IMR-90 (cell line): ENCODE data around the gene EREG. TPM values are rescaled to one million over a fixed set of nuclear protein-coding genes. Genes with fewer than 3 reads are reported as not detected.

Source experiments
- ATAC-seq: fragments of 200-7000 bp; cut with Tn5 transposase; 2 replicates; pipeline ENCODE4 v1.9.1; 2020; ENCODE audit warnings: low read depth, mild to moderate bottlenecking, moderate library complexity
- BruUV-seq: library from RNA; stranded (reverse); fragments of 400-500 nt; replicated peaks from 2 replicates; lab custom pipeline; 2021; lab: Mats Ljungman, UMichigan
- CTCF ChIA-PET: fragments of 300-600 bp; formaldehyde crosslinking; extraction: SDS; loops from one replicate; lab custom pipeline; 2021; ENCODE audit warnings: antibody characterized with exemption; lab: Yijun Ruan, JAX
- POLR2A ChIA-PET: fragments of 300-600 bp; sonication (Branson Sonifier 250); formaldehyde crosslinking; loops from one replicate; lab custom pipeline; 2022; ENCODE audit warnings: antibody characterized with exemption; ENCODE audit not compliant: unreplicated experiment; lab: Charles Lee
- DNase-seq: peaks from one replicate; pipeline ENCODE4 v3.0.0; 2013
- H2AFZ ChIP-seq: replicated peaks from 2 replicates; pipeline ENCODE3; 2013; ENCODE audit warnings: low read length, mild to moderate bottlenecking; ENCODE audit not compliant: poor library complexity
- H2AK5ac ChIP-seq: 2 replicates; pipeline ENCODE4 v1.6.1; 2013; ENCODE audit warnings: low read depth, low read length, inconsistent platforms
- H2AK9ac ChIP-seq: replicated peaks from 2 replicates; pipeline ENCODE3; 2013; ENCODE audit warnings: mild to moderate bottlenecking, low read depth, low read length, moderate library complexity; ENCODE audit not compliant: poor library complexity
- H2BK120ac ChIP-seq: 2 replicates; pipeline ENCODE4 v1.6.1; 2013; ENCODE audit warnings: low read depth, low read length, inconsistent platforms
- H2BK15ac ChIP-seq: 3 replicates; pipeline ENCODE4 v1.6.1; 2013; ENCODE audit warnings: low read depth, low read length, inconsistent platforms
- H2BK20ac ChIP-seq: 2 replicates; pipeline ENCODE4 v1.6.1; 2013; ENCODE audit warnings: low read depth, mild to moderate bottlenecking, inconsistent platforms, low read length, moderate library complexity
- H2BK5ac ChIP-seq: 2 replicates; pipeline ENCODE4 v1.6.1; 2013; ENCODE audit warnings: mild to moderate bottlenecking, low read depth, low read length, inconsistent platforms; ENCODE audit not compliant: poor library complexity, severe bottlenecking
- H3K14ac ChIP-seq: replicated peaks from 2 replicates; pipeline ENCODE4 v1.6.1; 2013; ENCODE audit warnings: low read depth, low read length, inconsistent platforms
- H3K18ac ChIP-seq: 2 replicates; pipeline ENCODE4 v1.6.1; 2013; ENCODE audit warnings: low read depth, low read length, control low read depth
- H3K23ac ChIP-seq: 2 replicates; pipeline ENCODE4 v1.6.1; 2013; ENCODE audit warnings: low read depth, low read length, inconsistent platforms
- H3K27ac ChIP-seq: 2 replicates; pipeline ENCODE4 v1.5.1; 2013; ENCODE audit warnings: mild to moderate bottlenecking, control low read depth, low read length; ENCODE audit not compliant: insufficient read depth
- H3K27me3 ChIP-seq: 2 replicates; pipeline ENCODE4 v1.6.1; 2013; ENCODE audit warnings: low read length; ENCODE audit not compliant: control insufficient read depth, insufficient read depth
- H3K36me3 ChIP-seq: 2 replicates; pipeline ENCODE4 v1.6.1; 2013; ENCODE audit warnings: low read length, mixed read lengths; ENCODE audit not compliant: control insufficient read depth, insufficient read depth
- H3K4ac ChIP-seq: 2 replicates; pipeline ENCODE4 v1.6.1; 2013; ENCODE audit warnings: low read depth, low read length, inconsistent platforms
- H3K4me1 ChIP-seq: 2 replicates; pipeline ENCODE4 v1.6.1; 2013; ENCODE audit warnings: low read length, mixed read lengths; ENCODE audit not compliant: control insufficient read depth, insufficient read depth
- H3K4me2 ChIP-seq: 2 replicates; pipeline ENCODE4 v1.6.1; 2013; ENCODE audit warnings: low read depth, mild to moderate bottlenecking, control low read depth, low read length, moderate library complexity
- H3K4me3 ChIP-seq: 2 replicates; pipeline ENCODE4 v1.5.1; 2013; ENCODE audit warnings: low read depth, mild to moderate bottlenecking, control low read depth, low read length, moderate library complexity; ENCODE audit not compliant: insufficient read depth
- H3K56ac ChIP-seq: 2 replicates; pipeline ENCODE4 v1.6.1; 2013; ENCODE audit warnings: low read length, inconsistent platforms; ENCODE audit not compliant: insufficient read depth; ENCODE audit errors: extremely low read depth
- H3K79me1 ChIP-seq, 2 experiments: 2 replicates each; pipeline ENCODE4 v1.6.1; 2013; ENCODE audit warnings: low read length in 2 of 2, inconsistent platforms in 1 of 2, low read depth in 1 of 2
- H3K9ac ChIP-seq: 2 replicates; pipeline ENCODE4 v1.6.1; 2013; ENCODE audit warnings: low read depth, low read length, control low read depth
- H3K9me1 ChIP-seq: 2 replicates; pipeline ENCODE4 v1.6.1; 2013; ENCODE audit warnings: low read length, inconsistent platforms; ENCODE audit not compliant: insufficient read depth
- H3K9me3 ChIP-seq: 2 replicates; pipeline ENCODE4 v1.6.1; 2013; ENCODE audit warnings: low read length; ENCODE audit not compliant: control insufficient read depth, insufficient read depth
- H4K20me1 ChIP-seq: 2 replicates; pipeline ENCODE4 v1.6.1; 2013; ENCODE audit warnings: low read length, inconsistent platforms; ENCODE audit not compliant: insufficient read depth
- H4K5ac ChIP-seq: 2 replicates; pipeline ENCODE4 v1.6.1; 2013; ENCODE audit warnings: mild to moderate bottlenecking, low read depth, low read length, control low read depth
- H4K8ac ChIP-seq, 2 experiments: 2 replicates each; pipeline ENCODE4 v1.6.1; 2013; ENCODE audit warnings: low read depth in 2 of 2, low read length in 2 of 2, control low read depth in 1 of 2, inconsistent platforms in 1 of 2
- H4K91ac ChIP-seq: 2 replicates; pipeline ENCODE4 v1.6.1; 2013; ENCODE audit warnings: low read depth, low read length, inconsistent platforms; ENCODE audit not compliant: insufficient read depth
- BHLHE40 ChIP-seq: fragments of 150-350 bp; IDR thresholded peaks from 2 replicates; pipeline ENCODE4 v1.6.1; 2016; ENCODE audit warnings: mild to moderate bottlenecking, low read depth, low read length
- CEBPB ChIP-seq: IDR thresholded peaks from 2 replicates; pipeline ENCODE4 v1.6.1; 2012; ENCODE audit warnings: low read depth, low read length, improper control_type of control experiment
- CHD1 ChIP-seq: IDR thresholded peaks from 2 replicates; pipeline ENCODE4 v1.6.1; 2012; ENCODE audit warnings: low read depth, low read length, improper control_type of control experiment
- CTCF ChIP-seq: conservative IDR thresholded peaks from 2 replicates; pipeline ENCODE4 v1.5.1; 2012; ENCODE audit warnings: mild to moderate bottlenecking, low read depth, low read length, improper control_type of control experiment
- FOS ChIP-seq: fragments of 150-350 bp; IDR thresholded peaks from 2 replicates; pipeline ENCODE4 v1.6.1; 2016; ENCODE audit warnings: low read depth, low read length
- MAFK ChIP-seq: IDR thresholded peaks from 2 replicates; pipeline ENCODE4 v1.6.1; 2012; ENCODE audit warnings: low read depth, low read length, improper control_type of control experiment
- MAZ ChIP-seq: IDR thresholded peaks from 2 replicates; pipeline ENCODE4 v1.6.1; 2012; ENCODE audit warnings: low read depth, mild to moderate bottlenecking, low read length, improper control_type of control experiment, moderate library complexity, borderline replicate concordance
- MXI1 ChIP-seq: IDR thresholded peaks from 2 replicates; pipeline ENCODE4 v1.6.1; 2012; ENCODE audit warnings: low read depth, mild to moderate bottlenecking, low read length, moderate library complexity, borderline replicate concordance
- NFE2L2 ChIP-seq: fragments of 150-350 bp; IDR thresholded peaks from 2 replicates; pipeline ENCODE4 v1.6.1; 2016; ENCODE audit warnings: low read depth, mild to moderate bottlenecking, low read length
- POLR2A ChIP-seq: IDR thresholded peaks from 2 replicates; pipeline ENCODE4 v1.6.1; 2012; ENCODE audit warnings: mild to moderate bottlenecking, low read depth, low read length
- RAD21 ChIP-seq: IDR thresholded peaks from 2 replicates; pipeline ENCODE4 v1.6.1; 2012; ENCODE audit warnings: low read length, improper control_type of control experiment
- SMC3 ChIP-seq: fragments of 150-350 bp; IDR thresholded peaks from 2 replicates; pipeline ENCODE4 v1.6.1; 2016; ENCODE audit warnings: low read depth, mild to moderate bottlenecking, antibody characterized with exemption, low read length, moderate library complexity
- USF2 ChIP-seq: fragments of 150-350 bp; IDR thresholded peaks from 2 replicates; pipeline ENCODE4 v1.6.1; 2017; ENCODE audit warnings: mild to moderate bottlenecking, antibody characterized with exemption, low read length, low read depth
- WGBS, 2 experiments: methylation state at CpG; one replicate each; pipeline versions ENCODE4 v1.1.5 to v1.1.7; 2013; ENCODE audit warnings: missing lambda C conversion rate in 2 of 2; ENCODE audit not compliant: insufficient read length in 1 of 2; ENCODE audit errors: extremely low coverage in 2 of 2; 5-methylcytosine and 5-hydroxymethylcytosine counted together
- dilution Hi-C: fragments of 300-500 bp; cut with HindIII; formaldehyde crosslinking; loops from one replicate; pipeline ENCODE4 v1.14.3; 2018; ENCODE audit warnings: low sequenced_read_pairs; ENCODE audit not compliant: unreplicated experiment
- in situ Hi-C: fragments of 300-500 bp; cut with MboI; formaldehyde crosslinking; loops from 3 replicates; pipeline ENCODE4 v1.14.3; 2019; ENCODE audit warnings: low sequenced_read_pairs, inconsistent platforms, mixed read lengths
- intact Hi-C: fragments of 100-400 bp; cut with micrococcal nuclease; formaldehyde crosslinking; loops from 2 replicates; pipeline ENCODE4 v1.10.0; 2022
- polyA plus RNA-seq, 3 experiments: library from polyadenylated mRNA; depleted of rRNA; stranded (reverse); fragments of >200 nt; gene quantifications; 2 replicates each; pipeline ENCODE4 v1.2.3, GENCODE V29; 2012; ENCODE audit warnings: low replicate concordance in 1 of 3
- total RNA-seq: library from RNA; depleted of rRNA; stranded (reverse); fragments of >200 nt; gene quantifications from 2 replicates; pipeline ENCODE4 v1.2.3, GENCODE V29; 2012

The EREG gene
- total and polyA plus RNA-seq, 2 of the 4 experiments (the other 2 are of a cell fraction), result 0.26 to 0.36 TPM

- Histone ChIP-seq H3K27me3 (no peaks in the 10 kb centered on the region), H3K9me1 (no peaks in the 10 kb centered on the region; the same call in 1 of the 2 replicates), H3K79me1 (no peaks in the 10 kb centered on the region), H2BK15ac (no peak overlapping the region), H2AK5ac (no peak overlapping the region), H3K14ac (no peak overlapping the region), H4K5ac (no peak overlapping the region), H3K4me3 (no peak overlapping the region), H3K4ac (no peak overlapping the region), H4K91ac (no peak overlapping the region), H3K56ac (no peak overlapping the region), H2AFZ (no peak overlapping the region), H3K9me3 (no peaks in the 10 kb centered on the region), H3K36me3 (no peaks in the 10 kb centered on the region), H4K20me1 (no peaks in the 10 kb centered on the region), H2BK120ac (no peak overlapping the region), H3K27ac (no peak overlapping the region), H3K9ac (no peak overlapping the region), H2AK9ac (no peak overlapping the region), H3K4me1 (no peaks in the 10 kb centered on the region), H3K23ac (no peak overlapping the region), H2BK5ac (no peak overlapping the region), H3K4me2 (no peak overlapping the region), H2BK20ac (no peak overlapping the region), H3K18ac (no peak overlapping the region), H4K8ac (no peak overlapping the region)
- dilution Hi-C loops (no loop called here), in situ Hi-C loops (loop anchor here (10.0 to 25.0 kb wide), 2 partner anchors 480 to 1153 kb away; no protein-coding TSS in a partner anchor), intact Hi-C loops (no loop called here)
- ATAC-seq (no peak), DNase-seq (no peak)
- POLR2A ChIA-PET, result no interaction called here
- 92% methylated on average over 4 of the region's 7 CpGs; no CpG with 5 or more reads in 1 of the 2 experiments for WGBS, 2 experiments
- CTCF ChIA-PET, result no interaction called here
- TF ChIP-seq SMC3, result no peak
- no peak for TF ChIP-seq NFE2L2
- no peak for TF ChIP-seq MXI1
- TF ChIP-seq USF2, result no peak
- TF ChIP-seq FOS, result no peak
- TF ChIP-seq CHD1, result no peak
- no peak for TF ChIP-seq POLR2A
- TF ChIP-seq CTCF, result no peak
- no peak for TF ChIP-seq BHLHE40
- TF ChIP-seq CEBPB, result no peak
- no peak for TF ChIP-seq MAZ
- TF ChIP-seq MAFK, result no peak
- TF ChIP-seq RAD21, result no peak
- BruUV-seq, result no TSS peak
Observed at GRCh38 chr4:74334636-74335035, 30.3 kb upstream of the EREG start.
